HG03095 (cell line): ENCODE measurements around the gene BCAP29.
"Not testable (repeated sequence)": the region's sequence is repeated elsewhere in the genome, so short reads cannot be mapped to it uniquely, and the experiment has no call there.

Experiments
- ATAC-seq: cut with Tn5 transposase; IDR thresholded peaks from one replicate; pipeline ENCODE4 v1.9.1; 2021; ENCODE audit warnings: moderate library complexity; ENCODE audit not compliant: unreplicated experiment

The BCAP29 gene, protein sequence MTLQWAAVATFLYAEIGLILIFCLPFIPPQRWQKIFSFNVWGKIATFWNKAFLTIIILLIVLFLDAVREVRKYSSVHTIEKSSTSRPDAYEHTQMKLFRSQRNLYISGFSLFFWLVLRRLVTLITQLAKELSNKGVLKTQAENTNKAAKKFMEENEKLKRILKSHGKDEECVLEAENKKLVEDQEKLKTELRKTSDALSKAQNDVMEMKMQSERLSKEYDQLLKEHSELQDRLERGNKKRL

GRCh38 chr7:107579885-107580715 lies at the start of gene BCAP29:
Gene BCAP29 (plus strand): TSS chr7:107580246. CDS start chr7:107580773, 527 bp downstream.
- ATAC-seq, result peak; percentile 90

DNA sequence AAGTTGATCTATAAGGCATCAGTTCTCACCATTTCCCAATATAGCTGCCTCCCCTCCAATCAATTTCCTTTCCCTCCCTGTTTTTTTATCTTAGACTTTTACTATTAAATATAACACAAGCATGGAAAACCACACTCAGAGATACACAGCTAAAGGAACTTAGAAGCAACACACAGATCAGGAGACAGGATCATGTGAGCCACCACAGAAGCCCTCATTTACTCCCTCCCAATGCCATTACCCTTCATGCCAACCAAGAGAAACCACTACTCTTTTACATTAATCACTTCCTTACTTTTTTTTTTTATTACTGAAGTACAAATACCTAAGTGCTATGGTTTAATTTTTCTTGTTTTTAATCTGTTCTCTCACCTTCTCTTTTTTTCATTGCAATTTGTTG lies 49.3 kb upstream of the BCAP29 start:
- ATAC-seq, result no peak

DNA sequence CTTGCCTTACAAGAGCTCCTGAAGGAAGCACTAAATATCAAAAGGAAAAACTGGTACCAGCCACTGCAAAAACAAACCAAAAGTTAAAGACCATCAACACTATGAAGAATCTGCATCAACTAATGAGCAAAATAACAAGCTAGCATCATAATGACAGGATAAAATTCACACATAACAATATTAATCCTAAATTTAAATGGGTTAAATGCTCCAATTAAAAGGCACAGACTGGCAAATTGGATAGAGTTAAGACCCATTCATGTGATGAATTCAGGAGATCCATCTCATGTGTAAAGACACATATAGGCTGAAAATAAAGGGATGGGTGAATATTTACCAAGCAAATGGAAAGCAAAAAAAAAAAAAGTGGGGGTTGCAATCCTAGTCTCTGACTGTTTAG lies 45.9 kb upstream of the BCAP29 start:
- ATAC-seq, result no peak

GRCh38 chr7:107537228-107537627 lies 42.8 kb upstream of the BCAP29 start:
- not testable (repeated sequence) for ATAC-seq

DNA sequence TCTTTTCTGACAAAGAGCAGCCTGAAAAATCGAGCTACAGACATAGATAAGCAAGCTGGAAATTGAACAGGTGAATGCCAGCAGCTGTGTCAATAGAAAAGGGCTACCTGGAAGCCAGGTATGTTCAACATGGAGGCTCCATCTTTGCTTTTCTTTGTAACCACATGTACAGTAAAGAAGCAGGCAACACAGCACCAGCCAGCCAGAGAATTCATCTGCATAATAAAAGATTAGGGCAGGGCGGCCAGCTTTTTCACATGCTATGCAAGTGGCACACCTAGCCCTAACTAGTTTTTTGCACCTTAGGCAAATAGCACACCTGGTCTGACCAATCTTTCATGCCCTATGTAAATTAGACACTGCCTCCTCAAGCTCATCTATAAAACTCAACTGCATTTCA lies 42.0 kb upstream of the BCAP29 start:
- ATAC-seq, result no peak

DNA sequence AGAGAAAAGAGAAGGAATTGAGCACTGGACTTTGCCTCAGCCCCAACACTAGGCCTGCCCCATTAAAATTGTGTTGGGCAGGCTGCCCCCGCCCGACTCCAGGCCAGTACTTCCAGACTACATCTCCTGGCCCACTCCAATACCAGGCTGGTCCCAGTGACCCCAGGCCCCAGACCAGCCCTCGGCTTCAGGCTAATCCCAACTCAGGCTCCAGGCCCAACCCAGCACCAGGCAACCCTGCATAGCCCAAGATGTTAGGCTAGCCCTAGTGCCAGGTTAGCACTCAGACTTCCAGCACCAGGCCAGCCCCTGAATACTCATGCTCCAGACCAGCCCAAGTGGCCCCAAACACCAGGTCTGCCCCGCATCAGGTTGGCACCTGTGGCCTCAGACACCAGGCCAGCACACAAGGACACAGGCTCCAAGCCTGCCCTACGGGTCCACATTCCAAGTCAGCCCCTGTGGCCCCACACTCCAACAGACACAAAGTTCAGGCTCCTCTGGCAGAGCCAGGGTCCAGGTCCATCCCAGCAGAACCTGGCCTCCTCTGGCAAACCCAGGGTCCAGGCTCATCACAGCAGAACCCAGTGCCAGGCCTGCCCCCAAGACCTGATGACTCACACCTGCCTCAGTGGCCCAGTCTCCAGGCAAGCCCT lies 36.6 kb upstream of the BCAP29 start:
- no peak for ATAC-seq

GRCh38 chr7:107544848-107545591 lies 35.0 kb upstream of the BCAP29 start:
- ATAC-seq, result no peak

- no peak for ATAC-seq
These were observed 28.1 kb upstream of the BCAP29 start for GRCh38 chr7:107551936-107552335.

DNA sequence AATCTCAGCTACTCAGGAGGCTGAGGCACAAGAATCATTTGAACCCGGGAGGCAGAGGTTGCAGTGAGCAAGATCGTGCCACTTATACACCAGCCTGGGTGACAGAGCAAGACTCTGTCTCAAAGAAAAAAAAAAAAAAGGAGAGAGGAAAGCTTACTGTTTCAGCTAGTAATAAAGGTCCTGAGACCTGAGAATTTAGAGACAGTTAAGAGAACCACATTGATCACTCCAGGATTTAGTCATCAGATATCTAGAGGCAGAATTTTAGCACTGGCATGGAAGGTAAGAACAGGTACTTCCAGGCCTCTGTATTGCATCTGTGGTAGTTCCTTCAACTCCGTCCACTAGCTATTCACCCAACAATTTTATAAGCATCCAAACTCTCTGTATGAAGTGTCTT lies 24.2 kb upstream of the BCAP29 start:
- no peak for ATAC-seq

- no peak for ATAC-seq
These were observed 20.2 kb upstream of the BCAP29 start for GRCh38 chr7:107559864-107560263.

DNA sequence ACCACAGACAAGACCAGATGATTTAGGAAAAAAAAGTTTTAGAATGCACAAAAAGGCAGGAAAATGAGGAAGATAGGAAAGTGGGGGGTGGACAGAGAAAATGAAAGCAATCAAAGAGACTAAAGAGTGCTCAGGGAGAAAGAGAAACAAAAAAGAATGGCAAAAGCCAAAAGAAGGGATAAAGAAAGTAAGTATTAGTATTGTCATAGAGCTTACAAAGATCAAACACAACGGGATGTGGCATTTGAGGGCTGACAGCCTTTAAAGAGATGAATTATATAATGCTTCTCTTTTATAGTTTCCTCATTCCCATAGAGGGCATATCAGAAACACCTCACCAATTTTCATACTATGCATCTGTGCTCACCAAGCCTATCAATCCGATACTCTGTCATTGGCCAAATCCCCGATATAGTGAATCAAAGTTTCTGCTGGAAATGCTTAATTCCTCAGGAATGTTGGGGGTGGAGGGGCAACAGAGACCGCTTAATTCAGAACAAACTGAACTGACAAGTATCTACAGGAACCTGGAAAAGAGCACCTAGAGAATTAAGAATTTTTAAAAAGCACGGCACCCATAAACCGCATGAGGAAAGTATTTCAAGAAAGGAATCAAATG lies 19.0 kb upstream of the BCAP29 start:
- ATAC-seq, result no peak

DNA sequence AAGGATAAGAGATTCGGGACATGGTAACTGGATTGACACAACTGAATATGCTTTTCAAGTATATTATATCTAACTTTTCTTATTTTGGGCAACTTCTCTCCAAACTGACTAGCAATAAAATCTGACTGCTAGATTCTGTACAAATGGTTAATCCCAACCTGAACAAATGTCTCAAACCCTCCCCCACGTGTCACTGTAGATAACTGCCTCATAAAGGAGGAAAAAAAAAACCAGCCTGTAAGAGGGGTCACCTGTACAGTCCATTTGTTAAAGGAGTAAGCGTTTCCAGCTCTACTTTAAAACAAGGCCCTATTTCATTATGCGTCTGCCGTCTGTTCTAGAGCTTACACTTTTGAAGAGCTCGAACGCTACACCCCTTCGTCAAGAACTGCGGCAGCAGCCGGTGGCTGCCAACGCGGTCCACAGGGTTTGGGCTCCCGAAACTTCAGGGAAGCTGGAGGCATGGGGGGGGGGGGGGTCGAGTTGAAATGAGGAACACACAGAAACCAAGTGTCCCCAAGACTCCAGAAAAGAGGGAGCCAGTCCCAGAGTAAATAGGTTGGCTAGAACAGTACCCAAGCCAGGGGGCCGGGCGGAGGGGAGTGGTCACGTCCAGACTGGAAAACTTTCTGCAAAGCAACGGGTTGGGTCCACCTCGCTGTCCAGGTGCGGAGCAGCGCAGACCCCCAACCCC lies 16.8 kb upstream of the BCAP29 start:
- peak; percentile 51 for ATAC-seq

DNA sequence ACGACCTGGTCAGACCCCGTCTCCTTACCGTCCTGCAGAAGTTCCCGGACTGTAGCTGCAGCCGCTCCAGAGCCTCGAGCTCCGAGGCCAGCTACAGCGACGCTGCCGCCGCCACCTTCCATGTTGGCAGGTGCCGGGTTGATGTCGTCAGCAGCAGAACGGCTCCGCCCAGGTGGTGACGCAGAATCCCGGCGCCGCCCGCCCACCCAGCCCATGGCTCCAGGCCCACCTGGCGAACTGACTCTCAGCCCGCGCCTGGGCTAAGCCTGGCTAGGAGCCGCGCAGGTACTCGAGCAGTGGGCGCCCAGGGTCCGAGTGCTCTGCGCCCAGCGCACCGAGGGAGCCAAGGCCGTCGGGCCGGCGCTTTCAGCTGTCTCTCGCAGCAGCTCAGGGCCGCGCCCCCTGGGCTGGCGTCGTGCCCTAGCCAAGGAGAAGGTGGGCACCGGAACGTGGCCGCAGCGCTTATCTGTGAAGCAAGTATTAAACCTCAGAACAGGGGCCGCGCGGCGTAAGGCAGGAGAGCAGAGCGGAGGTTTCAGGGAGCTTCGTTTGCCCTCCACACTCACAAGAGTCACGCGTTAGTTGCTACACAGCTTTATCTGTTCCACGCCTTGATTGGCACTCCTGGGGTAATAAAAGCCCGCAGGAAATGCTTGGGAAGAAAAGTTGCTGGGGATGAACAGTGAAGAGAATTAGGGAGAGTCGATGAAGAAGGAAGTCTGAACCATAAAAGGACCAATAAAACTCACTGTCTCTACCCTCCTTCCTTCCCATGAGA lies 16.1 kb upstream of the BCAP29 start, which contains the start of the genes COG5 and DUS4L:
TSS of gene COG5 (minus strand) at position 146 of the 778 bp plus-strand sequence. CDS start at position 122, 24 bp downstream.
TSS of gene DUS4L (plus strand) at position 197 of the 778 bp plus-strand sequence. CDS start 3,100 bp downstream, outside the sequence.
- peak; percentile 95 for ATAC-seq

- peak; percentile 7 for ATAC-seq
These were observed 15.3 kb upstream of the BCAP29 start for GRCh38 chr7:107564553-107565298.

DNA sequence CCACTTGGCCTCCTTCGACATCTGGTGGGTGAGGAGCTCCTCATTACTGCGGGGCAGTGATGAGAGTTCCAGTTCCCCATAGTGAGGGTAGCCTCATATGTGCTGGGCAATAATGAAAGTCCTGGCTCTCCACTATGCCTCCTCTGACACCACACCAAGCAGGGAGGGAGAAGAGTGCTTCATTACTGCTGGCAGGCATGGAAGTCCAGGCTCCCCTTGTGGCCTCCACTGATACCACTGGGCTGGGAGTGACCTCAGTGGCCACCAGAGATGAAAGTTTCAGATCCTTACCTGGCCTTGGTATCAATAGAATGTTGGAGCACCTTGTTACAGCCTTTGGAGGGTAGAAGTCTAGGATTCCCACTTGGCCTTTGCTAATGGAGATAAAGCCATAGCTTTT lies 9.7 kb upstream of the BCAP29 start:
- ATAC-seq, result no peak

DNA sequence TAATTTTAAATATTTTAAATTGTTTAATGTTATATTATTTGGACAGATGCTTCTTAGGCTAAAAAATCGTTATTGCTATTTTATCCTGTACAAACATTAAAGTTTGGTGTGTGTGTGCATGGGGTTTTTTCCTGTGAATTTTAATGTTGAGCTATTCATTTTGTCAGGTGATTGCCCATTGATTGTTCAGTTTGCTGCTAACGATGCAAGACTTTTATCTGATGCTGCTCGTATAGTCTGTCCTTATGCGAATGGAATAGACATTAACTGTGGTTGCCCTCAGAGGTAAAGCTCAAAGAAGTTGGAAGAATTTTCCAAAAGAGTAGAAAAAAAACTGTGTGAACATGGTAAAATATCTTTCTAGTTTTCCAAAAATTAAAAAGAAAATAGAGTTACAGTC lies 6.5 kb upstream of the BCAP29 start:
- ATAC-seq, result no peak

DNA sequence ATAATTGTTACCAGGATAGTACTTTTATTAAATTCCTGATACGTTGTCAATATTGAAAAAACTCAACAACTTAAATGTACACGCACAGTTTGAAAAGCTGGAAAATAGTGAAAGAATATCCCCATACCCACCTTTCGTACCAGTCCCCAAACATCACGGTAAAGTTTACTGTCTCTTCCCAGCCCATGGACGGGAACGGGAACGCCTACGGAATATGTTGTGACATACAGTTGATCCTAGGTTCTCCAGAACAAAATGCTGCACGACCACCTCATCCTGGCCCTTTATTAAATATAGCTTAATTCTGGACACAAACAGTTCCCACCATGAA lies 527 bp upstream of the BCAP29 start:
- no peak for ATAC-seq

DNA sequence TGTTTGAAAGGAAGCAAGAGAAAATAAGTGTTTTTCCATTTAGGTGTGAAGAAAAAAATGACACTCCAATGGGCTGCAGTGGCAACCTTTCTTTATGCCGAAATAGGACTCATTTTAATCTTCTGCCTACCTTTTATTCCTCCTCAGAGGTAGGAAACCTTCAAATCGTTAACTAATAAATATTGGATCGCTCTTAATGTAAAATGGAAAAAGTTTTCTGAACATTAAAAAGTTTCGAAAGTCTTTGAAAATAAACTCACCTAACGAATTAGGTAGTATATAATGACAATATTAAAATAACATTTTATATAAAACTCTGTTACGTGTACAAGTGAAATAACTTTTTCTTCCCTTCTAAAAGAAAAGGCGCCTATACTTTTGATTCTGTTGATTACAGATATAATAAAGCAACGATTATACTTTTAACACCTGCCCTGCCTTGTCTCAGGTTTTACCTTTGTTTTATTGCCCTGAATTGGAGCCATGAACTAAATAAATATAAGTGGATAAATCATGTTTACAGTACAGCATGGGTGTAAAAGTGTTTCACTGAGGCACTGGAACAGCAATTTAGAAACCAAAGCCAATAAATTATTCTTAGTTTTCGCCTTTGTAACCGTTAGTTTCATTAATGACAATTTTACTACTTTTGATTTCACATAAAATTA lies 804 bp downstream of the BCAP29 start:
- ATAC-seq, result peak; percentile 7
